Measurements from ENCODE around the gene ADAM15.

ADAM15 gene, protein sequence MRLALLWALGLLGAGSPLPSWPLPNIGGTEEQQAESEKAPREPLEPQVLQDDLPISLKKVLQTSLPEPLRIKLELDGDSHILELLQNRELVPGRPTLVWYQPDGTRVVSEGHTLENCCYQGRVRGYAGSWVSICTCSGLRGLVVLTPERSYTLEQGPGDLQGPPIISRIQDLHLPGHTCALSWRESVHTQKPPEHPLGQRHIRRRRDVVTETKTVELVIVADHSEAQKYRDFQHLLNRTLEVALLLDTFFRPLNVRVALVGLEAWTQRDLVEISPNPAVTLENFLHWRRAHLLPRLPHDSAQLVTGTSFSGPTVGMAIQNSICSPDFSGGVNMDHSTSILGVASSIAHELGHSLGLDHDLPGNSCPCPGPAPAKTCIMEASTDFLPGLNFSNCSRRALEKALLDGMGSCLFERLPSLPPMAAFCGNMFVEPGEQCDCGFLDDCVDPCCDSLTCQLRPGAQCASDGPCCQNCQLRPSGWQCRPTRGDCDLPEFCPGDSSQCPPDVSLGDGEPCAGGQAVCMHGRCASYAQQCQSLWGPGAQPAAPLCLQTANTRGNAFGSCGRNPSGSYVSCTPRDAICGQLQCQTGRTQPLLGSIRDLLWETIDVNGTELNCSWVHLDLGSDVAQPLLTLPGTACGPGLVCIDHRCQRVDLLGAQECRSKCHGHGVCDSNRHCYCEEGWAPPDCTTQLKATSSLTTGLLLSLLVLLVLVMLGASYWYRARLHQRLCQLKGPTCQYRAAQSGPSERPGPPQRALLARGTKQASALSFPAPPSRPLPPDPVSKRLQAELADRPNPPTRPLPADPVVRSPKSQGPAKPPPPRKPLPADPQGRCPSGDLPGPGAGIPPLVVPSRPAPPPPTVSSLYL

GRCh38 chr1:155050560-155051341, at the start of gene ADAM15:
Gene ADAM15 (plus strand): TSS chr1:155051316. CDS start chr1:155051387, 71 bp downstream.
- TF ChIP-seq CTCF (conservative IDR thresholded peaks at IDR 0.05; ENCODE audit: low read depth, low read length), result peak; percentile 75
- H3K4me3 ChIP-seq (ENCODE audit: low read depth, low read length), result peak within 1 kb of the TSS; percentile 68
- DNase-seq (ENCODE audit: low read depth), result peak; percentile 61

DNA sequence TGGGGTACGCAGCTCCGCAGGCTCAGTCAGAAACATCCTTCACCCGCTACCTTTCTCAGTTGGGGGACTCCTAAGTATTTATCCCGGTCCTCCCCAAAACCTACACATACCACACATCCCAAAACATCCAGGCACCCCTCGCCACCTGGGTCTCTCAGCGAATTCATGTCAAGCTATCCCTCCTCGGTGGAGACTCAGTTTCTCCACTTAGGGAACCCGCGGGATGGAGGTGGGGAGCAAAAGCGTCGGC, 49.8 kb upstream of the ADAM15 start:
- DNase-seq (ENCODE audit: low read depth), result no peak
- no peak for TF ChIP-seq CTCF (conservative IDR thresholded peaks at IDR 0.05; ENCODE audit: low read depth, low read length)
- peak overlapping the region; percentile 78 for H3K4me3 ChIP-seq (ENCODE audit: low read depth, low read length)

- TF ChIP-seq CTCF (conservative IDR thresholded peaks at IDR 0.05; ENCODE audit: low read depth, low read length), result peak; percentile 69
- DNase-seq (ENCODE audit: low read depth), result peak; percentile 99
- peak overlapping the region; percentile 86 for H3K4me3 ChIP-seq (ENCODE audit: low read depth, low read length)
These were observed 49.2 kb upstream of the ADAM15 start for GRCh38 chr1:155001675-155002463.

DNA sequence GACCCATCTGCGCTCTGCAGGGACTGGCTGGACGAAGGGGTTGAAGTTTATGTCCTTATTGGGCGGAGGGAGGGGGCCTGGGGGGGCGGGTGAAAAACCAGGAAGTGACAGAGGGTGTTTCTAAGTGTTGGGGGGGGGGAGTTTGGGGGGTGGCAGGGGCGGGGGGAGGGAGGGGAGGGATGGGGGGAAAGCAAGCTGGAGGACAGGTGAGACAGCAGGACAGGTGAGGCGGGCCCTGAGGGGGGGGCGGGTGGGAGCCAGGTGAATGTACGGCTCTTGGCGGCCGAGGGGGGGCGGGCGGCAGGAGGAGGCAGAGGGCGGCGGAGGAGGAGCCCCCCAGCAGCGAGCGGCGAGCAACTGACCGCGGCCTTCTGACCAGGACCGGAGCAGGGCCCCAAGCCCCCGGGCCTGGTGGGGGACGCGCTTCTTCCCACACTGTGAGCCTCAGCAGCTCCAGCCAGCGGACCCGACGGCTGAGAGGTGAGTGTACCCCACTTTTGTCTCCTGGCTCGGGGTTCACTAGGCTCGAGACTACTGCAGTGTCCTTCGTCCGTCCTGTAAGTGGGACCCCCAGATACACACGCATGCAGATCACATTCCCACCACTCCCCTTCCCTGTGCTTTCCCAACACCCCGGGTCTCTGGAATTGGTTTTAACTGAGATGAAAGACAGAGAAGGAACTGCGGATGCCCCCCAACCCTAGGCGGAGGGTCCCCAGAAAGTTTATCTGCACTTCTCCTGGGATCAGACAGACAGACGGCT, 48.5 kb upstream of the ADAM15 start, which contains the start of gene ZBTB7B:
TSS of gene ZBTB7B (plus strand) at position 339 of the 763 bp plus-strand sequence. CDS start 11,859 bp downstream, outside the sequence.
- peak; percentile 21 for DNase-seq (ENCODE audit: low read depth)
- H3K4me3 ChIP-seq (ENCODE audit: low read depth, low read length), result peak within 1 kb of the TSS; percentile 86
- TF ChIP-seq CTCF (conservative IDR thresholded peaks at IDR 0.05; ENCODE audit: low read depth, low read length), result no peak

DNA sequence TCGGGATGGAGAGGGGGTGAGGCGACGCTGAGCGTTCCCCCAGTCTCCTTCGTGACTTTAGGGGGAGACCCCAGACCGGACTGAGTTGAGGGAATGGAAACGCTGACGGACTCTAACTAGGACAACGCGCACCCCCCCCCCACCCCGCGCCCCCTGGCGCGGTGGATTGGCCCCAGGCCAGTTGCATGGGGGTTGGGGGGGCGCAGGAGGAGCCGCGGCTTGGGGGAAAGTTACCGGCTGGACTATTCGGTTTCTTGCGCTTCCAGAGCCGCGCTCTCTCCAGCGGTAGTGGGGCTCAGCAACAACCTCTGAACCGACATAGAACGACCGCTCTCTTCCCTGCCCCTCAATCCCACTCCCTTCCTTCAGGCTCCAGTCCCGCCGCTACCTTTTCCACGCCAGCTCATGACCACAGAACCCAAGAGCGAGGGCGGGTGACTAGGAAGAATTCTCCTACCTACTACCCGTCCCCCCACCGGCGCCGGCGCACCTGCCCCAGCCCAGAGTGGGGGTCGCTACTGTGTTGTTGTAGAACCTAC, 47.8 kb upstream of the ADAM15 start:
- peak overlapping the region; percentile 86 for H3K4me3 ChIP-seq (ENCODE audit: low read depth, low read length)
- DNase-seq (ENCODE audit: low read depth), result peak; percentile 28
- no peak for TF ChIP-seq CTCF (conservative IDR thresholded peaks at IDR 0.05; ENCODE audit: low read depth, low read length)
